HepG2 (cell line): ENCODE results near the gene HOMEZ. TPM values are rescaled to one million over a fixed set of nuclear protein-coding genes. Genes with fewer than 3 reads are reported as not detected.
A peak's percentile ranks its signal among the peaks of the same experiment; 100 is the strongest.

Source experiments
- CREBL2 ChIP-seq: sonication (generic); formaldehyde crosslinking; IDR thresholded peaks from 2 replicates; pipeline ENCODE4 v1.8.1; 2023; ENCODE audit warnings: missing genetic modification reagents, mild to moderate bottlenecking, borderline replicate concordance
- GABPB1 ChIP-seq: IDR thresholded peaks from 2 replicates; pipeline ENCODE4 v1.6.1; 2016; ENCODE audit warnings: mild to moderate bottlenecking, missing genetic modification reagents, moderate library complexity, missing compliant biosample characterization
- IRF9 ChIP-seq: sonication (generic); formaldehyde crosslinking; IDR thresholded peaks from 2 replicates; pipeline ENCODE4 v1.8.0; 2022; ENCODE audit warnings: missing genetic modification reagents, mild to moderate bottlenecking, borderline replicate concordance
- LCORL ChIP-seq, 2 experiments: fragments of 450-650 bp in 1 of 2; sonication (generic) in 1 of 2; formaldehyde crosslinking in 1 of 2; IDR thresholded peaks; 2 replicates each; pipeline versions ENCODE4 v1.5.0 to v1.6.1; 2017 to 2020; ENCODE audit warnings: antibody characterized with exemption in 1 of 2, missing genetic modification reagents in 1 of 2
- MED1 ChIP-seq: sonication (generic); formaldehyde crosslinking; IDR thresholded peaks from 2 replicates; pipeline ENCODE4 v1.4.0; 2020; ENCODE audit warnings: missing genetic modification reagents
- PLRG1 ChIP-seq: fragments of 450-650 bp; conservative IDR thresholded peaks from 2 replicates; pipeline ENCODE4 v1.6.1; 2016
- RNF219 ChIP-seq: sonication (generic); formaldehyde crosslinking; IDR thresholded peaks from 2 replicates; pipeline ENCODE4 v1.5.0; 2020; ENCODE audit warnings: mild to moderate bottlenecking, missing genetic modification reagents
- TAF15 ChIP-seq: fragments of 200-400 bp; formaldehyde crosslinking; IDR thresholded peaks from one replicate; pipeline ENCODE4 v1.6.1; 2018; ENCODE audit warnings: mild to moderate bottlenecking, low read depth, low read length; ENCODE audit not compliant: poor library complexity, severe bottlenecking
- TEF ChIP-seq: sonication (generic); formaldehyde crosslinking; IDR thresholded peaks from 2 replicates; pipeline ENCODE4 v1.5.0; 2020; ENCODE audit warnings: missing genetic modification reagents
- ZFP36 ChIP-seq: fragments of 150-350 bp; IDR thresholded peaks from 2 replicates; pipeline ENCODE4 v1.6.1; 2018; ENCODE audit warnings: borderline replicate concordance, low read length, low read depth; ENCODE audit not compliant: partially characterized antibody
- ZFP41 ChIP-seq: sonication (generic); formaldehyde crosslinking; IDR thresholded peaks from 2 replicates; pipeline ENCODE4 v1.4.0; 2020; ENCODE audit warnings: mild to moderate bottlenecking, missing genetic modification reagents, borderline replicate concordance
- ZKSCAN1 ChIP-seq: fragments of 150-350 bp; IDR thresholded peaks from 2 replicates; pipeline ENCODE4 v1.6.1; 2014; ENCODE audit warnings: low read length
- ZMAT3 ChIP-seq: sonication (generic); formaldehyde crosslinking; conservative IDR thresholded peaks from 2 replicates; pipeline ENCODE4 v1.7.0; 2021; ENCODE audit warnings: missing genetic modification reagents
- ZNF263 ChIP-seq: sonication (generic); formaldehyde crosslinking; IDR thresholded peaks from 2 replicates; pipeline ENCODE4 v1.4.0; 2020; ENCODE audit warnings: missing genetic modification reagents
- ZNF275 ChIP-seq: sonication (generic); formaldehyde crosslinking; IDR thresholded peaks from 2 replicates; pipeline ENCODE4 v1.8.0; 2022; ENCODE audit warnings: missing genetic modification reagents, mild to moderate bottlenecking, inconsistent platforms, borderline replicate concordance
- ZNF343 ChIP-seq: sonication (generic); formaldehyde crosslinking; IDR thresholded peaks from 2 replicates; pipeline ENCODE4 v1.4.0; 2020; ENCODE audit warnings: mild to moderate bottlenecking, missing genetic modification reagents
- ZNF446 ChIP-seq: sonication (generic); formaldehyde crosslinking; IDR thresholded peaks from 2 replicates; pipeline ENCODE4 v1.5.0; 2020; ENCODE audit warnings: mild to moderate bottlenecking, missing genetic modification reagents
- ZNF703 ChIP-seq: sonication (generic); formaldehyde crosslinking; IDR thresholded peaks from 2 replicates; pipeline ENCODE4 v1.5.1; 2020; ENCODE audit warnings: missing genetic modification reagents, mild to moderate bottlenecking, moderate library complexity, borderline replicate concordance
- ZSCAN12 ChIP-seq: sonication (generic); formaldehyde crosslinking; IDR thresholded peaks from 2 replicates; pipeline ENCODE4 v1.9.0; 2021; ENCODE audit warnings: mild to moderate bottlenecking, missing genetic modification reagents
- polyA plus RNA-seq, 8 experiments: library from polyadenylated mRNA; depleted of rRNA in 3 of 8; stranded (reverse) in 7 of 8; unstranded in 1 of 8; fragments of >200 nt; fragmentation: Illumina TruSeq in 4 of 8; extraction: Trizol in 4 of 8; gene quantifications; 2 replicates each; pipeline versions ENCODE4 v1.2.1 to v1.2.3, GENCODE V29; 2011 to 2016; ENCODE audit warnings: low read depth in 4 of 8, missing spikeins in 1 of 8, mixed read lengths in 1 of 8; ENCODE audit not compliant: insufficient read depth in 1 of 8
- total RNA-seq, 5 experiments: library from RNA; depleted of rRNA; stranded (reverse); fragments of >200 nt; fragmentation: Illumina TruSeq; extraction: Trizol; gene quantifications; 2 replicates each; pipeline ENCODE4 v1.2.3, GENCODE V29; 2016; ENCODE audit warnings: low read depth in 1 of 5
- TF ChIP-seq, protein P1 (sequence below): sonication (generic); formaldehyde crosslinking; IDR thresholded peaks from 2 replicates; pipeline ENCODE4 v1.4.0; 2020; ENCODE audit warnings: mild to moderate bottlenecking, missing genetic modification reagents
- TF ChIP-seq, protein P2 (sequence below), 2 experiments: IDR thresholded peaks; 2 replicates each; pipeline ENCODE4 v1.6.1; 2011 to 2012; ENCODE audit warnings: low read length in 2 of 2, borderline replicate concordance in 1 of 2, low read depth in 1 of 2, mild to moderate bottlenecking in 1 of 2, moderate library complexity in 1 of 2

Gene HOMEZ
- total and polyA plus RNA-seq, 2 of the 13 experiments (the other 11 are each of a cell fraction or from before 2014, with no cell fraction given), result 14.5 to 31.8 TPM

DNA sequence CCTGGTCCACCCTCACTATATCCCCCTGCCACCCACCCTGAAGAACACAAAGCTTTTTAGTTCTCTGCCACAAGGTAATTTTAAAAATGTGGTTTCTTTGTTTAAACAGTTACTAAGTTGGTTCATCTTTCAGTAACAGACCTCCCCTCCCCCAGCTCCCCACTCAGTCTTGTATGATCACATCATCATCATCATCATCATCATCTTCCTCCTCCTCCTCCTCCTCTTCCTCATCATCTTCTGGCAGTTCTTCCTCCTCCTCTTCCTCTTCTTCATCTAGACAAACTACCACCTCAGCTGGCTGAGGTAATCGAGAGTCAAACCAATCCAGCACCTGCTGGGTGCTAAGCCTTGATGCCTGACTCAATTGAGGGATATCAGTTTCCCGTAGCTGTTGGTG lies 10.5 kb downstream of the HOMEZ start (continued):
- TF ChIP-seq ZFP41 (no peak), TEF (no peak), ZNF703 (CRISPR knock-in tag) (no peak), TAF15 (no peak), RNF219 (CRISPR knock-in tag) (no peak), ZNF446 (CRISPR knock-in tag) (no peak), ZNF263 (no peak), IRF9 (CRISPR knock-in tag) (no peak), CREBL2 (CRISPR knock-in tag) (no peak), LCORL (IDR thresholded peaks at IDR 0.05) (peak; percentile 17; the same call in 1 of the 2 replicates), LCORL (CRISPR knock-in tag; IDR thresholded peaks at IDR 0.05) (no peak), ZMAT3 (CRISPR knock-in tag) (no peak), ZFP36 (no peak), ZNF343 (CRISPR knock-in tag) (no peak), PLRG1 (0 out of 2 replicates have a peak, but pooled peaks have one; percentile 78), ZSCAN12 (CRISPR knock-in tag) (no peak), ZKSCAN1 (no peak), ZNF275 (CRISPR knock-in tag) (no peak), GABPB1 (CRISPR knock-in tag) (no peak), MED1 (CRISPR knock-in tag) (no peak)
- TF ChIP-seq, protein P1, sequence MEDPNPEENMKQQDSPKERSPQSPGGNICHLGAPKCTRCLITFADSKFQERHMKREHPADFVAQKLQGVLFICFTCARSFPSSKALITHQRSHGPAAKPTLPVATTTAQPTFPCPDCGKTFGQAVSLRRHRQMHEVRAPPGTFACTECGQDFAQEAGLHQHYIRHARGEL (CRISPR knock-in tag), result no peak
- TF ChIP-seq, protein P2, sequence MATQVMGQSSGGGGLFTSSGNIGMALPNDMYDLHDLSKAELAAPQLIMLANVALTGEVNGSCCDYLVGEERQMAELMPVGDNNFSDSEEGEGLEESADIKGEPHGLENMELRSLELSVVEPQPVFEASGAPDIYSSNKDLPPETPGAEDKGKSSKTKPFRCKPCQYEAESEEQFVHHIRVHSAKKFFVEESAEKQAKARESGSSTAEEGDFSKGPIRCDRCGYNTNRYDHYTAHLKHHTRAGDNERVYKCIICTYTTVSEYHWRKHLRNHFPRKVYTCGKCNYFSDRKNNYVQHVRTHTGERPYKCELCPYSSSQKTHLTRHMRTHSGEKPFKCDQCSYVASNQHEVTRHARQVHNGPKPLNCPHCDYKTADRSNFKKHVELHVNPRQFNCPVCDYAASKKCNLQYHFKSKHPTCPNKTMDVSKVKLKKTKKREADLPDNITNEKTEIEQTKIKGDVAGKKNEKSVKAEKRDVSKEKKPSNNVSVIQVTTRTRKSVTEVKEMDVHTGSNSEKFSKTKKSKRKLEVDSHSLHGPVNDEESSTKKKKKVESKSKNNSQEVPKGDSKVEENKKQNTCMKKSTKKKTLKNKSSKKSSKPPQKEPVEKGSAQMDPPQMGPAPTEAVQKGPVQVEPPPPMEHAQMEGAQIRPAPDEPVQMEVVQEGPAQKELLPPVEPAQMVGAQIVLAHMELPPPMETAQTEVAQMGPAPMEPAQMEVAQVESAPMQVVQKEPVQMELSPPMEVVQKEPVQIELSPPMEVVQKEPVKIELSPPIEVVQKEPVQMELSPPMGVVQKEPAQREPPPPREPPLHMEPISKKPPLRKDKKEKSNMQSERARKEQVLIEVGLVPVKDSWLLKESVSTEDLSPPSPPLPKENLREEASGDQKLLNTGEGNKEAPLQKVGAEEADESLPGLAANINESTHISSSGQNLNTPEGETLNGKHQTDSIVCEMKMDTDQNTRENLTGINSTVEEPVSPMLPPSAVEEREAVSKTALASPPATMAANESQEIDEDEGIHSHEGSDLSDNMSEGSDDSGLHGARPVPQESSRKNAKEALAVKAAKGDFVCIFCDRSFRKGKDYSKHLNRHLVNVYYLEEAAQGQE (IDR thresholded peaks at IDR 0.05; ENCODE audit: borderline replicate concordance in 1 of 2, low read depth in 1 of 2, low read length in 2 of 2), result no peak
